SK-N-MC (cell line): Measurements from ENCODE around the gene ULK3.

Experiments used
- DNase-seq: peaks from one replicate; pipeline ENCODE4 v3.0.0-alpha.2; 2011; ENCODE audit warnings: low read depth, low spot score
- H3K27ac ChIP-seq: fragments of 200-600 bp; sonication (generic); 2 replicates; pipeline ENCODE4 v1.5.1; 2016; ENCODE audit warnings: mixed run types
- H3K36me3 ChIP-seq: fragments of 200-600 bp; sonication (generic); 2 replicates; pipeline ENCODE4 v1.6.1; 2017; ENCODE audit warnings: antibody characterized with exemption, low read length, mixed read lengths; ENCODE audit not compliant: insufficient read depth
- H3K4me3 ChIP-seq: fragments of 200-600 bp; sonication (generic); 2 replicates; pipeline ENCODE4 v1.5.1; 2016
- H3K9ac ChIP-seq: fragments of 200-600 bp; sonication (generic); 2 replicates; pipeline ENCODE4 v1.8.0; 2017; ENCODE audit warnings: mixed run types, mixed read lengths; ENCODE audit not compliant: insufficient read length
- H3K9me3 ChIP-seq: fragments of 200-600 bp; sonication (generic); 2 replicates; pipeline ENCODE4 v1.6.1; 2017; ENCODE audit warnings: low read depth, mild to moderate bottlenecking, antibody characterized with exemption, low read length, moderate library complexity, mixed read lengths
- EZH2 ChIP-seq: fragments of 200-600 bp; sonication (generic); IDR thresholded peaks from one replicate; pipeline ENCODE4 v1.6.1; 2017; ENCODE audit warnings: antibody characterized with exemption
- FOXP2 ChIP-seq: optimal IDR thresholded peaks from 2 replicates; pipeline ENCODE3; 2011; ENCODE audit warnings: mild to moderate bottlenecking, moderate library complexity; ENCODE audit not compliant: insufficient read depth; ENCODE audit errors: extremely low read length, control extremely low read depth
- POLR2AphosphoS5 ChIP-seq: IDR thresholded peaks from 2 replicates; pipeline ENCODE4 v1.6.1; 2012; ENCODE audit warnings: mild to moderate bottlenecking, low read depth, low read length, borderline replicate concordance

ULK3 gene

DNA sequence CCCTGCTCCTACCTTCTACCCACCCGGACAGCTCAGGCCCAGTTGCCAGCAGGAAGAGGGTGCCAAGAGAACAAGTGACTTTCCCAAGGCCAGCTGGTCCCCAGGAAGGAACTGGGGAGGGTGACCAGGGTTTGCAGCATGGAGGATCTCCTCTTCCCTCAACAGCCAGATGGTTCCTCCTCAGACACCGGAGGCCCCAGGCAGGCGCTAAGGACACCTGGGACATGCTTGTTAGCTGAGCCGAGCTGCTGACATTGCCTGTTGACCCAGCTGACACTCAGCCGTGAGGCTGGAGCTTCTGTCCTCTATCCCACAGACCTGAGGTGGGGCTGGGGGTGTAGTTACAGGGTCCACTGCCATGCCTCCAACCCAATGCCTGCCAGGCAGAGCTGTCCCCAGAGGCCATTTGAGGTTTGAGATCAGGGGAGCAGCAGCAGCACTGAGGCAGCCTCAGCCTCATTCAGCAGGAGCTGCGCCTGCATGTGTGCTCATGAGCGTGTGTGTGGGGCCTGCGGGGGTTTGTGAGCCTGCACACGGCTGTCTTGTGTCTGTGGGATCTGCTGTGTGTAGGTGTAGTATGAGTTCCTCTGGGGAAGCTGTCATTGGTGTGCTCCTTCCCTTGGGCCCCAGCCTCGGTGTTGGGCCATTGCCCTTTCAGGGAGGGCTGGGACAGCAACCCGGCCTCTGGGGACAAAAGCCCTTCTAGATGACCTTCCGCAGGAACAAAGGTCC, 9.4 kb downstream of the ULK3 start:
- H3K9me3 ChIP-seq = no peaks in the 10 kb centered on the region
- TF ChIP-seq FOXP2 (no peak), POLR2AphosphoS5 (no peak), EZH2 (no peak)
- H3K9ac ChIP-seq = no peak overlapping the region
- H3K4me3 ChIP-seq = no peak overlapping the region
- no peak overlapping the region for H3K27ac ChIP-seq
- H3K36me3 ChIP-seq = no peaks in the 10 kb centered on the region; the same call in 1 of the 2 replicates
- no peak for DNase-seq

DNA sequence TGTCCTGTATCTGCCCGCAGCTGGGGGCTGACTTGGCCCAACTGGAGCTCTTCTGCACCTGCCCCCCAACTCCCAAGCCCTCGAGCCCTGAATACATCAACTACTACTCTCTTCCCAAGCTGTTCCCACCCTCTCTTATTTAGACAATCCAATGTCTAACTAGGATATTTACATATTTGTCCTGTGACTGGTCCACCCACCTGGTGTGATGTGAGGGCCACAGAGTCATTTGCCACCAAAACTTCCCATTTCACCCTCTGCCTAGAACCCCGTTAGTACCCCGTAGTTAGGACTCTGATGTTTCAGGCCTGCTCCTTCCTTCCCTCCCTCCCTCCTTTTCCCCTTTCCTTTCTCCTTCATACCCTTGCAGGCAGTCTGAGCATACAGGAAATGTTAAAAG, 10.1 kb downstream of the ULK3 start:
- Histone ChIP-seq H3K9ac (no peak overlapping the region), H3K27ac (no peak overlapping the region), H3K4me3 (no peak overlapping the region), H3K9me3 (no peaks in the 10 kb centered on the region), H3K36me3 (no peaks in the 10 kb centered on the region)
- TF ChIP-seq EZH2 = no peak
- TF ChIP-seq POLR2AphosphoS5 = no peak
- TF ChIP-seq FOXP2 = no peak
- no peak for DNase-seq

- no peak overlapping the region for H3K4me3 ChIP-seq
- H3K27ac ChIP-seq = no peak overlapping the region
- TF ChIP-seq EZH2 (no peak), FOXP2 (no peak), POLR2AphosphoS5 (no peak)
- H3K9me3 ChIP-seq = no peaks in the 10 kb centered on the region
- H3K9ac ChIP-seq = no peak overlapping the region
- H3K36me3 ChIP-seq = no peaks in the 10 kb centered on the region
- no peak for DNase-seq
Observed at GRCh38 chr15:74831813-74832495, 11.0 kb downstream of the ULK3 start.

GRCh38 chr15:74830868-74831267, 12.1 kb downstream of the ULK3 start:
- TF ChIP-seq FOXP2 (no peak), EZH2 (no peak)
- Histone ChIP-seq H3K4me3 (no peak overlapping the region), H3K27ac (no peak overlapping the region), H3K36me3 (no peaks in the 10 kb centered on the region), H3K9me3 (no peaks in the 10 kb centered on the region), H3K9ac (no peak overlapping the region)
- DNase-seq = no peak

GRCh38 chr15:74829991-74830390, 13.0 kb downstream of the ULK3 start:
- Histone ChIP-seq H3K9me3 (no peaks in the 10 kb centered on the region), H3K36me3 (no peaks in the 10 kb centered on the region), H3K9ac (no peak overlapping the region), H3K4me3 (no peak overlapping the region), H3K27ac (no peak overlapping the region)
- TF ChIP-seq POLR2AphosphoS5 (no peak), EZH2 (no peak), FOXP2 (no peak)
- DNase-seq = no peak

- TF ChIP-seq EZH2 (no peak), POLR2AphosphoS5 (no peak), FOXP2 (no peak)
- H3K9me3 ChIP-seq = no peaks in the 10 kb centered on the region
Observed at GRCh38 chr15:74829486-74829885, 13.5 kb downstream of the ULK3 start.

DNA sequence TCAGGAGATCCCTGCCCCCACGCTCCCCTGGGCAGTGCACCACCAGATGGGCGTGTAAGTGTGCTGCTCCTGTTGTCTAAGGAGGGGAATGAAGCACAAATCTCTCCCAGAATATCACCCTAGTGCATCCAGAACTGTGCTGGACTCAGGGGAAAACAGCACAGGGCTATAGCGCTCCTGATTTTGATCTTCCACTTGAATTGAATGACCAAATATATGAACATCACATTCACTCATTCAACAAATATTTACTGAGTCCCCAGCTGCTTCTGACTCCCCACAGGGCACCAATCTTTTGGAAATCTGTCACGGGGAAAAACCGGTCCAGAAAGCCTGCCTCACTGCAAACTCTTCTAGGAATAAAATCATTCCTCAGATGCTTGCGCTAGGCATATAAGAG, 14.1 kb downstream of the ULK3 start:
- H3K27ac ChIP-seq = no peak overlapping the region
- H3K36me3 ChIP-seq = no peaks in the 10 kb centered on the region
- TF ChIP-seq FOXP2 (no peak), POLR2AphosphoS5 (no peak), EZH2 (no peak)
- DNase-seq = no peak
- H3K4me3 ChIP-seq = no peak overlapping the region
- H3K9ac ChIP-seq = no peak overlapping the region
- no peaks in the 10 kb centered on the region for H3K9me3 ChIP-seq

More at GRCh38 chr15:74829486-74829885, 13.5 kb downstream of the ULK3 start:
- no peak overlapping the region for H3K9ac ChIP-seq
- no peak for DNase-seq
- no peak overlapping the region for H3K27ac ChIP-seq
- H3K4me3 ChIP-seq = no peak overlapping the region
- H3K36me3 ChIP-seq = no peaks in the 10 kb centered on the region

DNA sequence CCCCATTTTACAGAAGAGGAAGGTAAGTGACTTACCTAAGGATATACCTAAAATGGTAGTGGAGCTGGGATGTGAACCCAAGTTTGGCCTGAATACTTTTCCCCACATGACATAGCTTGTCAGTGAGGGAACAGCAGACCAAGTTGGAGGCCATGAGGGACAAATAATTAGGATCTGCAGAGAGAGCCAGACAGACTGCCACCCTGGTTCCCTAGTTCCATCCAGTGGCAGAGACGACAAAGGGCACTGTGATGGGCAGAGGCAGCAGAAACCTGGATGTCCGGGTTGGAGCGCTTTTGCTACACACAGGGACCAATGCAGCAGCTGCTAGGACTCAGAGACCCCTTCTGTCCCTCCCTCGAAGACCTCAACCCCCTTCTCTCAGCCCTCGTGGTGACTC, 15.3 kb downstream of the ULK3 start:
- H3K9me3 ChIP-seq = no peaks in the 10 kb centered on the region
- no peak overlapping the region for H3K4me3 ChIP-seq
- no peak overlapping the region for H3K9ac ChIP-seq
- H3K27ac ChIP-seq = no peak overlapping the region
- H3K36me3 ChIP-seq = no peaks in the 10 kb centered on the region
- TF ChIP-seq EZH2 = no peak
- TF ChIP-seq FOXP2 = no peak
- TF ChIP-seq POLR2AphosphoS5 = no peak
- no peak for DNase-seq

DNA sequence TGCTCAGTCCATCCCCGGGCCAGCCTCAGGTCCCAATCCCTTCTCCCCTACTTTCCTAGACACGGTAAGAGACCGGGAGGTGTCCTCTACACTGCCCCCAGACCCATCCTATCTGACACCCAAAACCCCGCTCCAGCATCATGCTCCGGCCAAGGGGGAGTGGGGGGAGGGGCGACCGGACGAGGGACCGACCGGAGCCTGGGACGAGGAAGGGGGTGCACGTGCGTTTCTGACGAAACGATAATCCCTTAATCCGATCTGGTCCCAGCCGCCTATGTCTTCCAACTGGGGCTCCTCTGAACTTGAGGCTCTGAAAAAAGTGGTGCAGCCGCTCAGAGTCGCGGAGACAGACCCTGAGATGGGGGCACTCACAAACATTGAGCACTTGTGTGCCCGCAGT, 16.0 kb downstream of the ULK3 start:
- Histone ChIP-seq H3K36me3 (no peaks in the 10 kb centered on the region), H3K4me3 (no peak overlapping the region), H3K9me3 (no peaks in the 10 kb centered on the region), H3K9ac (no peak overlapping the region), H3K27ac (no peak overlapping the region)
- TF ChIP-seq POLR2AphosphoS5 = no peak
- no peak for TF ChIP-seq EZH2
- DNase-seq = no peak
